ENCODE results near the gene SMIM28. TPM values are rescaled to one million over a fixed set of nuclear protein-coding genes. Genes with fewer than 3 reads are reported as not detected.

The SMIM28 gene
- total RNA-seq, 1 experiment from 2014 or later, result not detected

GRCh38 chr6:138331444-138331843, 46.3 kb upstream of the SMIM28 start:
- intact Hi-C loops (cut with micrococcal nuclease; ENCODE audit: unreplicated experiment), result no loop called here
- H3K4me3 Mint-ChIP-seq (ENCODE audit: unreplicated experiment), result no peak overlapping the region
- H3K36me3 Mint-ChIP-seq (ENCODE audit: insufficient read depth, unreplicated experiment), result no peaks in the 10 kb centered on the region
- ChIA-PET POLR2A (no interaction called here), CTCF (no interaction called here)
- H3K4me1 Mint-ChIP-seq (ENCODE audit: low read depth, unreplicated experiment), result no peaks in the 10 kb centered on the region
- TF ChIP-seq CTCF (IDR thresholded peaks at IDR 0.05; ENCODE audit: insufficient read depth in 1 of 2, low read depth in 1 of 2, low read length in 1 of 2, severe bottlenecking in 1 of 2, unreplicated experiment in 1 of 2), result no peak
- H3K9me3 Mint-ChIP-seq (ENCODE audit: unreplicated experiment), result no peaks in the 10 kb centered on the region
- no peak for DNase-seq
- Histone ChIP-seq H3K27me3 (replicated peaks; ENCODE audit: control insufficient read depth, insufficient read depth, low read length) (no peaks in the 10 kb centered on the region), H3K9me3 (no peaks in the 10 kb centered on the region), H3K4me1 (no peaks in the 10 kb centered on the region), H3K4me3 (ENCODE audit: low read depth, low read length) (no peak overlapping the region), H3K36me3 (ENCODE audit: control insufficient read depth, insufficient read depth, low read length) (no peaks in the 10 kb centered on the region)
- H3K27ac Mint-ChIP-seq (ENCODE audit: unreplicated experiment), result no peak overlapping the region
- no peaks in the 10 kb centered on the region for H3K27me3 Mint-ChIP-seq (ENCODE audit: insufficient read depth, unreplicated experiment)
- BruUV-seq (replicated peaks), result no TSS peak

- Histone ChIP-seq H3K4me3 (ENCODE audit: low read depth, low read length) (no peak overlapping the region), H3K4me1 (no peaks in the 10 kb centered on the region), H3K27me3 (replicated peaks; ENCODE audit: control insufficient read depth, insufficient read depth, low read length) (no peaks in the 10 kb centered on the region), H3K9me3 (no peaks in the 10 kb centered on the region), H3K36me3 (ENCODE audit: control insufficient read depth, insufficient read depth, low read length) (no peaks in the 10 kb centered on the region)
- H3K4me3 Mint-ChIP-seq (ENCODE audit: unreplicated experiment), result no peak overlapping the region
- BruUV-seq (replicated peaks), result no TSS peak
- no peak for TF ChIP-seq CTCF (IDR thresholded peaks at IDR 0.05; ENCODE audit: insufficient read depth in 1 of 2, low read depth in 1 of 2, low read length in 1 of 2, severe bottlenecking in 1 of 2, unreplicated experiment in 1 of 2)
- no peak overlapping the region for H3K27ac Mint-ChIP-seq (ENCODE audit: unreplicated experiment)
- H3K27me3 Mint-ChIP-seq (ENCODE audit: insufficient read depth, unreplicated experiment), result no peaks in the 10 kb centered on the region
- H3K9me3 Mint-ChIP-seq (ENCODE audit: unreplicated experiment), result no peaks in the 10 kb centered on the region
- DNase-seq, result no peak
- no peaks in the 10 kb centered on the region for H3K36me3 Mint-ChIP-seq (ENCODE audit: insufficient read depth, unreplicated experiment)
- intact Hi-C loops (cut with micrococcal nuclease; ENCODE audit: unreplicated experiment), result no loop called here
- ChIA-PET POLR2A (no interaction called here), CTCF (no interaction called here)
- H3K4me1 Mint-ChIP-seq (ENCODE audit: low read depth, unreplicated experiment), result no peaks in the 10 kb centered on the region
Measured at GRCh38 chr6:138331984-138332383, 45.7 kb upstream of the SMIM28 start.

- no peak for TF ChIP-seq CTCF (IDR thresholded peaks at IDR 0.05; ENCODE audit: insufficient read depth in 1 of 2, low read depth in 1 of 2, low read length in 1 of 2, severe bottlenecking in 1 of 2, unreplicated experiment in 1 of 2)
- H3K9me3 ChIP-seq, result no peaks in the 10 kb centered on the region
- no peak overlapping the region for H3K4me3 Mint-ChIP-seq (ENCODE audit: unreplicated experiment)
Measured at GRCh38 chr6:138334000-138334399, 43.7 kb upstream of the SMIM28 start.

More at GRCh38 chr6:138334000-138334399, 43.7 kb upstream of the SMIM28 start:
- Mint-ChIP-seq H3K4me1 (ENCODE audit: low read depth, unreplicated experiment) (no peaks in the 10 kb centered on the region), H3K9me3 (ENCODE audit: unreplicated experiment) (no peaks in the 10 kb centered on the region), H3K36me3 (ENCODE audit: insufficient read depth, unreplicated experiment) (no peaks in the 10 kb centered on the region), H3K27me3 (ENCODE audit: insufficient read depth, unreplicated experiment) (no peaks in the 10 kb centered on the region), H3K27ac (ENCODE audit: unreplicated experiment) (no peak overlapping the region)
- no peaks in the 10 kb centered on the region for H3K36me3 ChIP-seq (ENCODE audit: control insufficient read depth, insufficient read depth, low read length)
- BruUV-seq (replicated peaks), result no TSS peak
- H3K4me1 ChIP-seq, result no peaks in the 10 kb centered on the region
- ChIA-PET POLR2A (no interaction called here), CTCF (no interaction called here)
- no peak for DNase-seq
- no peaks in the 10 kb centered on the region for H3K27me3 ChIP-seq (replicated peaks; ENCODE audit: control insufficient read depth, insufficient read depth, low read length)
- H3K4me3 ChIP-seq (ENCODE audit: low read depth, low read length), result no peak overlapping the region
- intact Hi-C loops (cut with micrococcal nuclease; ENCODE audit: unreplicated experiment), result no loop called here
